ENCODE data around the gene FSTL1. TPM values are rescaled to one million over a fixed set of nuclear protein-coding genes. Genes with fewer than 3 reads are reported as not detected.

Gene FSTL1
- total and polyA plus RNA-seq, 2 of the 8 experiments (the other 6 are each of a cell fraction or from before 2014, with no cell fraction given) = 158 to 516 TPM

DNA sequence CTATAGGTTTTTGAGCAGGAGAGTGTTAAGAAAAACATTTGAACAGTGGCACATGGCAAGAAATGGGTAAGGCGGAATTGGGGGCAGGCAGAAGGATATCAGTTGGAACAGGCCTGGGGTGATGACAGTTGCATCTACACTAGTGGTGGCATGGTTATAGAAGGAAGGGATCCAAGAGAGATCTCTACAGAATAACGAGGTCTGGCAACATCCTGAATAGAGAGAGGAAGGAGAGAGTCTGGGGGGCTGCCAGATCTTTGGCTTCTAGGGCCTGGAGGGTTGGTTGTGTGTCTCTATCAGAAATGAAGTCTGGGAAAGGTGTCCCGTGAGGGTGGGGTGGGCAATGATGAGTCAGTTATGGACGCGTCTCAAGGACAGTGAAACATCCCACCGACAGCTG, 26.3 kb downstream of the FSTL1 start:
- no peaks in the 10 kb centered on the region for H3K23me2 ChIP-seq (ENCODE audit: low read depth, low read length)
- peaks cover 0 to 5% (median 0%) of the 10 kb centered on the region in 4 experiments; a peak in 2 of 7 replicates for H3K4me1 ChIP-seq (replicated peaks in 1 of 4; ENCODE audit: control insufficient read depth in 3 of 4, insufficient read depth in 4 of 4, low read length in 3 of 4)
- H3K27ac ChIP-seq (ENCODE audit: low read depth, low read length) = no peak overlapping the region
- peaks cover 2 to 11% (median 4%) of the 10 kb centered on the region in 4 experiments; a peak in 7 of 8 replicates for H3K36me3 ChIP-seq (ENCODE audit: control insufficient read depth in 2 of 4, insufficient read depth in 4 of 4, low read length in 3 of 4)
- CTCF ChIA-PET (ENCODE audit: partially characterized antibody) = interaction anchor here (0.8 to 23.6 kb wide), 7 partner anchors 8 to 132 kb away, joined by 3 to 294 read pairs (median 4); partner anchors contain the start of gene FSTL1
- H2AFZ ChIP-seq (ENCODE audit: low read length) = no peak overlapping the region
- no peaks in the 10 kb centered on the region for H3K27me3 ChIP-seq (replicated peaks in 1 of 4; ENCODE audit: control insufficient read depth in 3 of 4, extremely low read depth in 1 of 4, insufficient read depth in 3 of 4, low read length in 3 of 4)
- no peaks in the 10 kb centered on the region for H3K9me3 ChIP-seq (ENCODE audit: insufficient read depth in 2 of 2, low read depth in 1 of 2, low read length in 1 of 2)
- H2BK12ac ChIP-seq (ENCODE audit: low read depth, low read length) = no peak overlapping the region
- POLR2A ChIA-PET (ENCODE audit: partially characterized antibody) = interaction anchor here (21.2 kb wide), 1 partner anchor 17 kb away, joined by 299 read pairs; the partner anchor contains the start of gene FSTL1
- no peak overlapping the region for H2BK5ac ChIP-seq (ENCODE audit: low read depth, low read length)
- no peak overlapping the region for H4K8ac ChIP-seq (ENCODE audit: extremely low read depth, insufficient read depth, low read length)
- H4K20me1 ChIP-seq (replicated peaks in 1 of 2; ENCODE audit: control insufficient read depth in 1 of 2, insufficient read depth in 2 of 2, low read length in 2 of 2) = peaks cover 4 to 10% of the 10 kb centered on the region in 2 experiments
- H3K4ac ChIP-seq (replicated peaks; ENCODE audit: insufficient read length, low read depth, low read length) = no peak overlapping the region
- no peak overlapping the region for H4K91ac ChIP-seq (replicated peaks; ENCODE audit: insufficient read length, low read length)
- H2AK5ac ChIP-seq (ENCODE audit: low read depth, low read length) = no peak overlapping the region
- no peak overlapping the region for H2BK15ac ChIP-seq (ENCODE audit: low read length)
- H2BK120ac ChIP-seq (replicated peaks; ENCODE audit: low read depth, low read length) = no peak overlapping the region
- no peak overlapping the region for H2BK20ac ChIP-seq (ENCODE audit: low read length)
- H3K79me2 ChIP-seq (ENCODE audit: control insufficient read depth in 1 of 2, insufficient read depth in 2 of 2, low read length in 2 of 2) = peaks cover 0 to 31% of the 10 kb centered on the region in 2 experiments; a peak in 2 of 4 replicates
- H3K23ac ChIP-seq (ENCODE audit: insufficient read length) = no peak overlapping the region
- H3K79me1 ChIP-seq (ENCODE audit: low read depth, low read length) = no peaks in the 10 kb centered on the region; the same call in none of the 2 replicates
- no peak overlapping the region for H4K5ac ChIP-seq (ENCODE audit: insufficient read length, low read depth, low read length)
- H3K4me2 ChIP-seq (ENCODE audit: insufficient read depth in 1 of 2, low read depth in 2 of 2, low read length in 2 of 2) = no peak overlapping the region
- FAIRE-seq (no peak), DNase-seq (ENCODE audit: low read depth in 1 of 2, low spot score in 2 of 2) (no peak)
- H3K9ac ChIP-seq (replicated peaks in 1 of 4; ENCODE audit: extremely low read depth in 1 of 4, low read depth in 3 of 4, low read length in 3 of 4) = no peak overlapping the region
- WGBS, 2 experiments (ENCODE audit: extremely low coverage in 1 of 2, insufficient coverage in 1 of 2, insufficient read length in 1 of 2, insufficient replicate concordance in 2 of 2, low coverage in 1 of 2, low lambda C conversion rate in 2 of 2, missing lambda C conversion rate in 1 of 2) = 86% methylated on average over 6 of the region's 6 CpGs; no CpG with 5 or more reads in 1 of the 2 experiments
- H3K18ac ChIP-seq (ENCODE audit: extremely low read depth, low read length) = no peak overlapping the region
- no peak overlapping the region for H3K56ac ChIP-seq (replicated peaks; ENCODE audit: insufficient read length, low read depth, low read length)
- no peak for TF ChIP-seq SAP30 (IDR thresholded peaks at IDR 0.05; ENCODE audit: insufficient read depth, insufficient replicate concordance, low read length)
- TF ChIP-seq CREB1 (IDR thresholded peaks at IDR 0.05) = no peak
- TF ChIP-seq ZNF274 (IDR thresholded peaks at IDR 0.05; ENCODE audit: borderline replicate concordance, extremely low read depth, low read length) = no peak
- TF ChIP-seq JUN (IDR thresholded peaks at IDR 0.05; ENCODE audit: low read depth, low read length) = no peak
- TF ChIP-seq RBBP5 (IDR thresholded peaks at IDR 0.05; ENCODE audit: borderline replicate concordance, low read depth, low read length) = no peak
- TF ChIP-seq, protein P1, sequence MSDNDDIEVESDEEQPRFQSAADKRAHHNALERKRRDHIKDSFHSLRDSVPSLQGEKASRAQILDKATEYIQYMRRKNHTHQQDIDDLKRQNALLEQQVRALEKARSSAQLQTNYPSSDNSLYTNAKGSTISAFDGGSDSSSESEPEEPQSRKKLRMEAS (IDR thresholded peaks at IDR 0.05) = no peak
- TF ChIP-seq TBP (IDR thresholded peaks at IDR 0.05; ENCODE audit: low read depth, low read length) = no peak
- no peak for TF ChIP-seq USF2 (IDR thresholded peaks at IDR 0.05; ENCODE audit: low read length)
- TF ChIP-seq, protein P2, sequence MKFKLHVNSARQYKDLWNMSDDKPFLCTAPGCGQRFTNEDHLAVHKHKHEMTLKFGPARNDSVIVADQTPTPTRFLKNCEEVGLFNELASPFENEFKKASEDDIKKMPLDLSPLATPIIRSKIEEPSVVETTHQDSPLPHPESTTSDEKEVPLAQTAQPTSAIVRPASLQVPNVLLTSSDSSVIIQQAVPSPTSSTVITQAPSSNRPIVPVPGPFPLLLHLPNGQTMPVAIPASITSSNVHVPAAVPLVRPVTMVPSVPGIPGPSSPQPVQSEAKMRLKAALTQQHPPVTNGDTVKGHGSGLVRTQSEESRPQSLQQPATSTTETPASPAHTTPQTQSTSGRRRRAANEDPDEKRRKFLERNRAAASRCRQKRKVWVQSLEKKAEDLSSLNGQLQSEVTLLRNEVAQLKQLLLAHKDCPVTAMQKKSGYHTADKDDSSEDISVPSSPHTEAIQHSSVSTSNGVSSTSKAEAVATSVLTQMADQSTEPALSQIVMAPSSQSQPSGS (IDR thresholded peaks at IDR 0.05; ENCODE audit: low read length) = no peak
- TF ChIP-seq MAFK (IDR thresholded peaks at IDR 0.05; ENCODE audit: low read depth, low read length) = no peak
- no peak for TF ChIP-seq KDM1A (IDR thresholded peaks at IDR 0.05; ENCODE audit: borderline replicate concordance, low read length)
- H3K4me3 ChIP-seq (ENCODE audit: extremely low read depth in 1 of 4, insufficient read depth in 2 of 4, low read depth in 3 of 4, low read length in 4 of 4) = no peak overlapping the region
- no peak overlapping the region for H3K14ac ChIP-seq (ENCODE audit: insufficient read length)
